Middle frontal gyrus (tissue), 1 donor: Measurements from ENCODE around the gene GRK3.

ENCODE experiments used
- DNase-seq: peaks from one replicate; pipeline ENCODE4 v3.0.0-alpha.2; 2015; ENCODE audit warnings: low spot score; ENCODE audit errors: extremely low spot score

Gene GRK3

GRCh38 chr22:25729016-25729995 is 164.8 kb downstream of the GRK3 start:
- no peak for DNase-seq

DNA sequence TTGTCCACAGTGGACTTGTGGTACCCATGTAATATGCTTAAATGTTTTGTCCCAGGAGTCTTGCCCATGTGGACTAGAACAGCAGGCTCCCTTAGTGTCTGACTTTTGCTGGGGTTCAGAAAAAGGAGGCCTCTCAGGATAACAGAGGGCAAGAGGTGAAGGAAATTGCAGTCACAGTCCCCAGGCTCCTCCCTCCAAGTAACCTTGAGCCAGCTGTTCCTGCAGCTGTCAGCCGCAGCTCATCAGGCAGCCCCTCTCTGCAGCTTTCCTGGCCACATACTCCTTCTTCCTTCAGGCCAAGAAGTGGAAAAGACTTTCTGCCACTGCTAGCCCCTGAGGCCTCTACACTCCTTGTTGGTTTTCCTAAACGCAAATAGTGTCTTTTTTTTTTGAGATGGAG is 171.2 kb downstream of the GRK3 start:
- DNase-seq, result no peak

DNA sequence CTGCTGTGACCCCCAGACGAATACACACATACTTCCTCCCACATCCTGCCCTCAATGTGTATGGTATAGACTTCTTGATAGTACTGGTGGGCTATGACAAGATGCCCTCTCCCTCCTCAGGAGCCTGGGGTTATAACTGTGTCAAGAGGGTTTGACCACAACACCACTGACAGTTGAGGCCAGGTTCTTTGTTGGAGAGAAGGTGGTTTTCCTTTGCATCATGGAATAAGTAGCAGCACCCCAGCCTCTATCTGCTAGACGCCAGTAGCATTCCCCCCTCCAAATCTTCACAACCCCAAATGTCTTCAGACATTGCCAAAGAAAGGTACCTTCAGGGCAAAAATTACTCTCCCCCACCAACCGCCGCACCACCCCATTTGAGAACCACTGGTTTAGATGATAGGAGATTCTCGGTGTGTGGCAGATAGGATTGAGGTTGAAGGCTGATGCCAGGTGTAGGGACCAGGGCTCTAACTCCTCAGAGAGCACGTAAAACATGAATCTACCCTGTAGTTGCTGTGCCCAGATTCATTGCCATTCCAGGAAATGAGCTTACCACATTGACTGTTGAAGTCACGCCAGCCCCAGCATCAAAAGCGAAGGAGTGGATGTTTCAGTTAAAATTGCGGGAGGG is 172.0 kb downstream of the GRK3 start:
- DNase-seq, result no peak

- no peak for DNase-seq
Measured at GRCh38 chr22:25739659-25740344, 175.3 kb downstream of the GRK3 start.

DNA sequence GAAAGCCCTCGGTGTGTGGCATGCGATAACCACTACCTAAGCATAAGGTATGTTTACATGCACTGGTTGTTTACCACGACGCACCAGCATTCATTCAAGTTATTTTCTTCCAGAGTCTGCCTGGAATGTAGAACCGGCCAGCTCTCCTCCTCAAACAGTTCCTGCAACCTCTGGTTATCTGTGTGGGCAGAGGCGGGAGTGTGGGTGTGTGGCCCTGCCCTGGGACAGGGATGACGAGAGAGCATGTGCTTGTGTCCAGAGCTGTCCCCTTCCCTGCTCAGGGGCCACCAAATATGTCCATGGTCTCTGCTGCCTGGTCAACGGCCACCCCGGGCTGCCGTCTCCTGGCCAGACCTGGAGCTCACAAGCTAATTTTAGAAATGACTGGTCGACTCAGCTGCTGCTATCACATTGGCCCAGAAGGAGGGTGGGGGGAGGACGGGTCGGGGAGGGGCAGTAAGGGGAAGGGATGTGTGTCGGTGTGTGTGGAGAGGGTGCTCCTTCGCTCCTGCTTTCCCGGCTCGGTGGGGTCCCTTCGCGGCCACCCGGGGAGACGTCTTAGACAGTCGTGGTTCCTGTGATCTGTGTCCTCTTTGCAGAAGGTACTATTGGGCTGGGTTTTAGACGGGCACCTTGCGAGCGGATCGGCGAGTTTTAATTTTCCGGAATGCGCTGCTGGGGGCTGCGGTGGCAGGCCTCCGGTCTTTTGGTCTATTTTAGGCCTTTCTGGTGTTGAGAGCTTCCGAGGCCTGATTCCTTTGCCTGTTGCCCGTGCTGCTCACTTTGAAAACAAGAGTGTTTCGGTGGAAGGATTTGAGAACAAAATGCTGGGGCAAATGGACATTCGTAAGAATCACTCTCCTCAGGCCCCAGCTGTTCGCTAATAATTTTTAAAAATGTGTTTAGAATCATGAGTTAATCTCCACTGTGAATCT is 177.5 kb downstream of the GRK3 start, which contains the start of gene MYO18B:
TSS of gene MYO18B (plus strand) at position 497 of the 935 bp plus-strand sequence. CDS start 18,905 bp downstream, outside the sequence.
- DNase-seq, result no peak

- no peak for DNase-seq
Measured at GRCh38 chr22:25742918-25743708, 178.6 kb downstream of the GRK3 start.

DNA sequence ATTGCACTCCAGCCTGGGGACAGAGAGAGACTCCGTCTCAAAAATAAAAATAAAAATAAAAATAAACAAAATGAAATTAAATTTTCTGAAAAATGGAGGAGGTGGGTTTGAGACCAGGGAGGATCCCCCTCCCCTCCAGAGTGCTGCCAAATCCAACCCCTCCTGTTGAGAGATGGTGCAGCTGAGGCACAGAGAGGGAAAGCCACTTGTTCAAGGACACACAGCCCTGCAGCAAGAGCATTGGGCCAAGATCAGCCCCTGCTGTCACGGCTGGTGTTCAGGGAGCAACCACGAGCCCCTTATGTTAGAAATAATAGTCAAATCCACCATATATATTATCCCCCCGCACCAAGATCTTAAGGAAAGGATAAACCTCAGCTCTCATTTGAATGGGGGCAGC is 180.2 kb downstream of the GRK3 start:
- DNase-seq, result no peak

- no peak for DNase-seq
Measured at GRCh38 chr22:25745341-25746011, 181.0 kb downstream of the GRK3 start.

DNA sequence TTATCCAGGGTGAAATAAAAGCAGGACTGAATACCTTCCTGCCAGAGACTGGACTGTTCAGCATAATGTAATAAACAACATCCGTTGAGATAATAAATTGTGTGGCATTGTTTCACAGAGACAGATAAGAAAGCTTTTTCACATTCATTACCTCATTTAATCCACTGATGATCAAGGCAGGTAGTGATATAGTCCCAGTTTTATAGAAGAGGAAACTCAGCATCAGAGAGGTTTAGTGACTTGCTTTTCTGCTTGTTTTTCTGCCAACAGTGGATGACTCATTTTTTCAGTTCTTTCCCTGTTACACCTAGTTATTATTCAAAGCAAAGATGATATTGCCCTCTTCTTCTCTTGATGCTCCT is 181.5 kb downstream of the GRK3 start:
- DNase-seq, result no peak

- DNase-seq, result no peak
Measured at GRCh38 chr22:25747245-25747944, 182.9 kb downstream of the GRK3 start.

GRCh38 chr22:25748140-25748539 is 183.7 kb downstream of the GRK3 start:
- DNase-seq, result no peak

- DNase-seq, result no peak
Measured at GRCh38 chr22:25748704-25749103, 184.2 kb downstream of the GRK3 start.

DNA sequence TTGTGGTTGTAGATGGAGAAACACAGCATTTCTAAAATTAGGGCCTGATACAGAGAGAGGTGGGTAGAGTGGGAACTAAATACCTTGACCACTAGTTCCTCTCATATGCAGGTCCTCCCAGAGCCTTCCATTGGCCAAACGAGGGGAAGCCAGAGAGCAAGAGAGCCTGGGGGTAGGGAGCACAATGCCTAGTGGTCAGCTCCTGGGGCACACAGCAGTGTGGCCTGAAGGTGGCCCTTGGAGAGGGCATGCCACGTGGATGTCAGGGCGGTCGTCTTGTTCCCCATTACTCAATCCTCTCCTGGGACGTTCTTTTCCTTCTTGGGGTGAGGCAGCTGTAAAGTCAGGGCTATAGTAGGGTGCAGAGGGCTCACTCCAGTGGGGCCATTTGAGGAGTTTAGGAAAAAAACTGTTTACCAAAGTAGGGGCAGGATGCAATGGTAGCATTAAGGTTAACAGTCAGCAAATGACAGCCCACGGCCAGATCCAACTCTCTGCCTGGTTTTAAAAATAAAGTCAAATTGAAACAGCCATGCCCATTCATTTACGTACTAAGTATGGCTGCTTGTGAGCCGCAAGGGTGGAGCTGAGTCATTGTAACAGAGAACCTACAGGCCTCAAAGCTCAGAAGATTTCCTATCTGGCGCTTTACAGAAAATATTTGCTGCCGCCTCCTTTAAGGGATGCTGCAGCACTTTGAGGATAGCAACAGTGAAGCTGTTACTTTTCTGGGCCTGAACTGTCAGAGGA is 185.1 kb downstream of the GRK3 start:
- DNase-seq, result no peak

GRCh38 chr22:25750569-25751173 is 186.2 kb downstream of the GRK3 start:
- DNase-seq, result no peak

DNA sequence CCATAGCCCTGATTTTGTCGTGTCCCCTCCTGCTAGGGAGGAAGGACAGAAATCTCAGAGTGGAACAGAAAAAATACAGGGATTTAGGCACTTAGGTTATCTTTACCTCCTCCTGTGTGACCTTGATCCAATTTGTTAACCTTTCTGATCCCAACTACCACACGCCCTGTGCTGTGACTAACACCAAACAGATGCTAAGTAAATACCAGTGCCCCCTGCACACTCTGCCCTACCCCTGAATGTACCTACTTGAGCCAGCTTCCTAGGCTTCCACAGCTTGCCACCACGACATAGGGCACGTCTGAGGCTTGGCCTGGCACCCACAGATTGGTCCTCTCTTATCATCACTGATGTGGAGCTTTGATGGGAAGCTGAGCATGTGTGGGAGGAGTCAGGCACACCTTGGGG is 186.7 kb downstream of the GRK3 start:
- no peak for DNase-seq

DNA sequence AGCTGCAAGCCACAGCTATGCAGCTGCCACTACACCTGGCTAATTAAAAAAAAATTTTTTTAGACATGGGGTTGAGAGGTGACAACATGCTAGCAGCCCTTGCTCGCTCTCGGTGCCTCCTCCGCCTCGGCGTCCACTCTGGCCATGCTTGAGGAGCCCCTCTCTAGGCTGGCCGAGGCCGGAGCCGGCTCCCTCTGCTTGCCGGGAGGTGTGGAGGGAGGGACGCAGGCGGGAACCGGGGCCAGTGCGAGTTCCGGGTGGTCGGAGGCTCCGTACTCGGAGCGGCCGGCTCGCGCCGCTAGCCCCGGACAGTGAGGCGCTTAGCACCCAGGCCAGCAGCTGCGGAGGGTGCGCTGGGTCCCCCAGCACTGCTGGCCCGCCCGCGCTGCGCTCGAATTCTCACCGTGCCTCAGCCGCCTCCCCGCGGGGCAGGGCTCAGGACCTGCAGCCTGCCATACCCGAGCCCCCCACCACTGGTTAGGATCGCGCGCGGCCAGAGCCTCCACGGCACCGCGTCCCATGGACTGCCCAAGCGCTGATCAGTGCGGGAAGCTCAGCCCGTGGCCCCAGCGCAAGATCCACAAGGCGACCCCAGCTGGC is 188.2 kb downstream of the GRK3 start:
- no peak for DNase-seq

- no peak for DNase-seq
Measured at GRCh38 chr22:25753252-25753651, 188.8 kb downstream of the GRK3 start.
